HG02938 (cell line): ENCODE data around the gene CRYGN.
A peak's percentile ranks its signal among the peaks of the same experiment; 100 is the strongest.

Experiments used
- ATAC-seq: cut with Tn5 transposase; IDR thresholded peaks from one replicate; pipeline ENCODE4 v1.9.1; 2021; ENCODE audit warnings: mild to moderate bottlenecking, moderate library complexity; ENCODE audit not compliant: unreplicated experiment

Gene CRYGN

GRCh38 chr7:151460474-151460855 is 20.5 kb upstream of the CRYGN start:
- ATAC-seq = no peak

- ATAC-seq = no peak
Observed at GRCh38 chr7:151459726-151460473, 20.0 kb upstream of the CRYGN start.

DNA sequence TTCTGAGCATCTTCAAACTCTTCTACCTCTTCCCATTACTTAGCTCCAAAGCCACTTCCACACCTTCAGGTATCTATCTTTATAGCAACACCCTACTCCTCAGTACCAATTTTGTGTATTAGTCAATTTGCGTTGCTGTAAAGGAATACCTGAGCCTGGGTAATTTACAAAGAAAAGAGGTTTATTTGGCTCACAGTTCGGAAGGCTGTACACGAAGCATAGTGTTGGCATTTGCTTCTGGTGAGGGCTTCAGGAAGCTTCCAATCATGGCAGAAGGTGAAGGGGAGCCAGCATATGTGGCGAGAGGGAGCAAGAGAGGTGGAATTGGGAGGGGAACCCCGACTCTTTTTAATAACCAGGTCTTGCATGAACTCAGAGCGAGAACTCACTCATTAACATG is 17.6 kb upstream of the CRYGN start:
- no peak for ATAC-seq

GRCh38 chr7:151456782-151457181 is 16.8 kb upstream of the CRYGN start:
- ATAC-seq = no peak

GRCh38 chr7:151456276-151456675 is 16.3 kb upstream of the CRYGN start:
- no peak for ATAC-seq

DNA sequence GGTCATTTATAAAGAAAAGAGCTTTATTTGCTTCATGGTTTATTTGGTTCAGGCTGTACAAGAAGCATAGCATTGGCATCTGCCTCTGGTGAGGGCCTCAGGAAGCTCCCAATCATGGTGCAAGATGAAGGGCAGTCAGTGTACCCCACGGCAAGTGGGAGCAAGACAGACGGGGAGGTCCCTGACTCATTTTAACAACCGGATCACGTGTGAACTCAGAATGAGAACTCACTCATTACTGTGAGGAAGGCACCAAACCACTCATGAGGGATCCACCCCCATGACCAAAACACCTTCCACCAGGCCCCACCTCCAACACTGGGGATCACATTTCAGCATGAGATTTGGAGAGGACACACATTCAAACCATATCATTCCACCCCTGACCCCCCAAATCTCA is 15.7 kb upstream of the CRYGN start:
- ATAC-seq = no peak

DNA sequence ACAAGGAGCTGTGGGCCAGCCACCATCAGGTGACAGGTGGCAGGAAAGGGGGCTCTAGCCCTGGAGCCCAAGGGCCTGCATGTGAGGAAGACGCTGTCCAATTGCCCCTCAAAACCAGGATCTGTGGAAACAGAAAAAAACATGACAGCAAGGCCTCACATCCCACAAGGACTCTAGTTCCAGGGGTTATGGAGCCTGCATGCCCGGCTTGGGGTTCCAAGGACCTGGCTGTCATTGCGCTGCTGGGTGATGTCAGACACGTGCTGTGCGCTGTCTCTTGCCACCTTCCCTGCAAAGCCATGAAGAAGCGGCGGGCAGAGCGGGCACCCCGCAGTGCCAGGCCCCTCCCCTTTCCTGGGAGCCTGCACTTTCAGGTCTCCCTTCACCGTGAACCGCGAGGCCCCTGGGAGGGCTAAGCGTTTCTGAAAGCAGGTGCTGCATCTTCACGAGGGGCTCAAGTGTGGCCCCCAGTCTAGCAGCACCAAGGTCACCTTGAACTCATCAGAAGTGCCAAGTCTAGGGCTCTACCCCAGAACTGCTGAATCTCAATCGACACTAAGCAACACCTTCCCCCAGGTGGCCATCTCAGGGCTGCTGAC is 15.1 kb upstream of the CRYGN start:
- no peak for ATAC-seq

GRCh38 chr7:151454305-151454704 is 14.4 kb upstream of the CRYGN start:
- ATAC-seq = no peak

GRCh38 chr7:151453326-151453791 is 13.4 kb upstream of the CRYGN start:
- no peak for ATAC-seq

DNA sequence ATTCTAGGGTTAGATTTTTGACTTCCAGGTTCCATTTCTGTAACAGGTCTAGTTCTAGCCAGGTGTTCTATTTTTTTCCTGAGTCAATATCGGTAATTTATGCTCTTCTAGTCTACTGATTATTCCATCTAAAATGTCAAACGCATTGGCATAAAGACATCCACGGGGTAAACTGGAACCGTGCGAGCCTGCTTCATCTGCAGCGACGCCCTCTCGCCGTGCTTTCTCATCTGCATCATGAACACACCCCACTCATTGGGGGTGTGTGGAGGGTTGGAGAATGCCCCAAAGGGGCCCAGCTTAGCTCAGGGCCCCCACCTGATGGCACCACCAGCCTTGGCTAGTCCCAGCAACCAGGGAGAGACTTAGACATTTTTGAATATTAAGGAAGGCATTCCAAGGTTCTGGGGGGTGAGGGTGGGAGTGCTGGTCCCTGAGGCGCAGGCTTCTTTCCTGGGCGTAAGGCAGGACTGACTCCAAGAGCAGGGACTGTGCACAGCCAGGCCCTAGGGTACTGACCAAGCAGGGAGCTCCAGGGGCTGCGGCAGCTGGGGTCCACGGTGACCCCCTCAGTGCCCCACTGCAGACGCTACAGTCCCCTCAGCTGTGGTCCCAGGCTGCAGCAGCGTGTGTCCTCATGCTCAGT is 12.9 kb upstream of the CRYGN start:
- ATAC-seq = no peak

GRCh38 chr7:151451626-151452571 is 12.0 kb upstream of the CRYGN start:
- no peak for ATAC-seq

- ATAC-seq = no peak
Observed at GRCh38 chr7:151451156-151451555, 11.2 kb upstream of the CRYGN start.

GRCh38 chr7:151449990-151450389 is 10.0 kb upstream of the CRYGN start:
- ATAC-seq = no peak

DNA sequence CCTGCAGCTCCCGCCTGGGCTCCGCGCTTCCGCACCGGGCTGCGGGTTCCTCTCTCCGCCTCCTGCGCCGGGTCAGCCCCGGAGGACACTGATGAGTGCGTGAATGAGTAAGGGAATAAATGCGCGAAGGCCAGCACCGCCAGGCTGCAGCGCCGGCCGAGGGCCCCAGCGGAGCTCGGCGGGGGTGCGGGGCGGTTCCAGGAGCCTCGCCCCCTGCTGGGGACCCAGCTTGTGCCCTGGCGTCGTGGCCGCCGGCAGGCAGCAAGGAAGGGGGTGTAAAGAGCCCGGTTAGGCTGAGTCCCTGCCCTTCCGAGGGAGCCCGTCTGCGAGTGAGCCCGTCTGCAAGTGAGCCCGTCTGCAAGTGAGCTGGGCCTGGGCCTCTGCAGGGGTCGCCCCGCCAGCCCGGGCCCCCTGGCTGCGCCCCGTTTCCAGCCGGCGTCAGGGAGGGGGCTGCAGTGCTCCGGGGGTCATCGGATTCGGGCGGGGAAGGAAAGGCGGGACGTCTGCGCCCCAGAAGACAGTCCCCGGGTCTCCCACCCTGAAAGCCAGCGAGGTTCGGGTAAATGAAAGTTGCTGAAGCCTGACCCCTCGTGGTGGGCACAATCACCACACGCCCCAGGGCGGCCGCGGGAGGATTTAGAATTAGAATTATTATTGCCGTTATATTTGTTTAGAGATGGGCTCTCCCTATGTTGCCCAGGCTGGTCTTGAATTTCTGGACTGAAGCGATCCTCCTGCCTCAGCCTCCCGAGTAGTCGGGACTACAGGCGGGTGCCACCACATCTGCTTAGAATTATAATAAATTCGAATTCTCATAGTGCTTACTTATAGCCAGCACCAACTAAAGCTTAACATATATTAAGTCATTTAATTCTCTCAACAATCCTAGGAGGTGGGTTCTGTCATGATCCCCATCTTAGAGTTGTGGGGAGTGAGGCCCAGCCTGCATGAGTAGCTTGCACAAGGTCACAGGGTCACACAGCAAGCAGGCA is 8.6 kb upstream of the CRYGN start:
- peak; percentile 70 for ATAC-seq

DNA sequence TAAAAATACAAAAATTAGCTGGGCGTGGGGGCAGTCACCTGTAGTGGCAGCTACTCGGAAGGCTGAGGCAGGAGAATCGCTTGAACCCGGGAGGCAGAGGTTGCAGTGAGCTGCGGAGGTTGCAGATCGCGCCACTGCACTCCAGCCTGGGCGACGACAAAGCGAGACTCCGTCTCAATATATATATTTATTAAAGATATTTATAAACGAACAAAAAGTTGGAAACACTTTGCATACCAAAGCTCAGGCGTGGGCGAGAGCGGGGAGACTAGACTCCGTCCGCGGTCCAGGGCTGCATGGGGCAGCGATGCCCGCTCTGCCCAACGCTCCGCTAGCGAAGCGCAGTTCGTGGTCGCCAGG is 7.9 kb upstream of the CRYGN start:
- no peak for ATAC-seq

- no peak for ATAC-seq
Observed at GRCh38 chr7:151447312-151447711, 7.4 kb upstream of the CRYGN start.

GRCh38 chr7:151446412-151446811 is 6.5 kb upstream of the CRYGN start:
- no peak for ATAC-seq

DNA sequence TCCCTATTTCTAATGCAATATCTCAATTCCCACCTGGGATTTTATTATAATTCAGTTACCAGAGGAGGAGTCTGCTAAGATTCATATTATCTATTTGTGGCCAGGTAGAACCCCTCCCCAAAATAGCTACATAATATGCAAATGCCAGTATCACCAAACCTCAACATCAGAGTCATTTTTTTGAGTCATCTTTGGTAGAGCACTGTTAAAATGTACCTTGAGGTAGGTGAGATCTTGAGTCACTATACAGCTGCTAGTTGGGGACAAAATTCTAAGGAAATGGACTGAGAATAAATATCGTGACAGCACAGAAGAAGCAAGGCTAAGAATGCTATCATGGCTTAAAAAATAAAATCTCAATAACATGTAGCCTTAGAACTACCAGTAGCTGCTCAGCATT is 4.7 kb upstream of the CRYGN start:
- no peak for ATAC-seq

- no peak for ATAC-seq
Observed at GRCh38 chr7:151442776-151443496, 3.0 kb upstream of the CRYGN start.
